Measurements from ENCODE around the gene RNF138.

GRCh38 chr18:32060026-32060425, 31.6 kb upstream of the RNF138 start:
- TF ChIP-seq EZH2 (IDR thresholded peaks at IDR 0.05) (no peak), POLR2AphosphoS5 (IDR thresholded peaks at IDR 0.05; ENCODE audit: borderline replicate concordance, low read depth, low read length) (no peak), FOXP2 (optimal IDR thresholded peaks at IDR 0.05; ENCODE audit: control extremely low read depth, extremely low read length, insufficient read depth) (no peak)
